NCI-H510A treated with DMSO at 0.1 percent for 48 hours (cell line): ENCODE measurements around the gene SLCO4A1.
A peak's percentile ranks its signal among the peaks of the same experiment; 100 is the strongest.
"Not testable (repeated sequence)": the region's sequence is repeated elsewhere in the genome, so short reads cannot be mapped to it uniquely, and the experiment has no call there.

ENCODE experiments used
- DNase-seq: peaks from one replicate; lab custom pipeline; 2025; lab: John Stamatoyannopoulos, UW

Gene SLCO4A1

DNA sequence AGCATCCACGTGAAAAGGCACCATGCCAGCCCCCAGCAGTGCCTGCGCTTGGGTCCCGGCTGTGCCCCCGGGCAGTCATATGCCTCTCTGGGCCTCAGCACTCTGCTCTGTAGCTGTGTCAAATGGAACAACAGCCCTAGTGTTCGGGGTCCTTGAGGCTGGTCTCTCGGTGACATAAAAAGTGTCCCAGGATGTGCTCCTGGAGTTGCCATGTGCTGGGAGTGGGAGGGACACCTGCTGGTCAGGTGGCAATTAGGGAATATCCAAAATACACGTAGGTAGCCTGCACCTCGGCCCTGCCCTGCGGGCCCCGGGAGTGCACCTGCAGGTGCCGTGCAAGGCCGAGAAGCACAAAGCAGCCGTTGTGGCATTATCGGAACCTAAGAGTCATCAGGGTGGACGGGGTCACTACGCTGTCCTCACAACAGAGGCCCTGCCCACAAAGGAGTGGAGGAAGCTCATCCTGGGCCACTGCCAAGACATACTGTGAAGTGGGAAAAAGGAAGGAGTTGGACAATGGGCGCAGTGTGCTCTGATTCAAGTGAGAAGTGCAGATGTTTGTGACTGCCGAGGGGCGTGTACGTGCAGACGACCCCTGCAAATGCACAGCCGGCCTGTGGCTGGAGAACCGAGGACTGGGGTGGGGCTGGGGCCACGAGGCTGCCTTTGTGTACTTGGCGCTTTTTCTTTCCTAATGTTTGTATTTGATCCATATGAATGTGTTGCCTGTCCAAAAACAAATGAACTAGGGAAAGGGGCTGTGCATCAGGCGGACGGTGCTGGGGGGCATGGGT is 24.6 kb downstream of the SLCO4A1 start:
- DNase-seq, result no peak

DNA sequence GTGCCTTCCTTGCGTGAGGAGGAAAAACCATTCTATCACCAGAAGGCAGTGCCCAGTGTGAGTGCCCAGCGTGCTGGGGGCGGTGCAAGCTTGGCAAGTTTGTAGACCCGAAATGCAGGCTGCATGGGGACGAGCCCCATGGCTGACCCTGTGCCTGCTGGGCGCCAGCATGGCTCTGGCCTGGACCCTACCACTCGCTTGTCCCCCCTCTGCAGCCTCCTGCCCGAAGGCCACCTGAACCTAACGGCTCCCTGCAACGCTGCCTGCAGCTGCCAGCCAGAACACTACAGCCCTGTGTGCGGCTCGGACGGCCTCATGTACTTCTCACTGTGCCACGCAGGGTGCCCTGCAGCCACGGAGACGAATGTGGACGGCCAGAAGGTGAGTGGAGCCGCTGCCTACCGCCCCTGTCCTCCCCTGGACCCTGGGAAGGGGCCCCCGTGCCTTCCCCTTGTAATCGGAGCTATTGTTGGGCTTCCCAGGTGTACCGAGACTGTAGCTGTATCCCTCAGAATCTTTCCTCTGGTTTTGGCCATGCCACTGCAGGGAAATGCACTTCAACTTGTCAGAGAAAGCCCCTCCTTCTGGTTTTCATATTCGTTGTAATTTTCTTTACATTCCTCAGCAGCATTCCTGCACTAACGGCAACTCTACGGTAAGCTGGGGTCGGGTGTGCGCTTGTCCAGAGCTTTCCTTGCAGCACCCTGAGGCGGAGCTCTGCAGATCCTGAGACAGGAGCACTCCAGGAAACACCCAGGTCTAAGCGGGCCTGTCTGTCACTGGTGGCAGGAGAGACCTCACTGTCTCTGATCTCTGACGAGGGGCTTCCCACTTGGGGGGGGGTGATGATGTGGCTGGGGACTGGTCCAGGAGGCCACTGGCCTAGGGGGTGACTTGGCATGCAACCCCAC is 25.5 kb downstream of the SLCO4A1 start:
- DNase-seq, result no peak

DNA sequence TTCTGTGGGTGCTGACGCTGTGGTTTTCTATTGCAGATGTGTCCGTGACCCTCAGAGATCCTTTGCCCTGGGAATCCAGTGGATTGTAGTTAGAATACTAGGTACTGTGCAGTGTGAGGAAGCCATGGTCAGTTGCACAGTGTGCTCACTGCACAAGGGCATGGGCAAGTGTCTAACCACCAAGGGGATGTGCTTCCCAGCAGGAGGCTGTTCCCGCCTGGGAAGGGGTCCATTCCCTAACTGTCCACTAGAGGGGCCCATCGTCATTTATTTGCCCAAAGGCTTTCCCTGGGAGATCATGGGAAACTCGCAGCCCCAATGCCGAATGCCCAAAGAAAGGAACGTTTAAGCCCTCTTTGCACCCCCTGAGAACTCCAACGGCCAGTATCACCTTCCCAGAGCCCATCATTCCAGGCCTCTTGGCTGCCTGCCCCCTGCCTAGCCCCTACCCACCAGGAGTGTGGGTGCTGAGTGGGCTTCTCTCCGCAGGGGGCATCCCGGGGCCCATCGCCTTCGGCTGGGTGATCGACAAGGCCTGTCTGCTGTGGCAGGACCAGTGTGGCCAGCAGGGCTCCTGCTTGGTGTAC is 26.2 kb downstream of the SLCO4A1 start:
- peak; percentile 30 for DNase-seq

DNA sequence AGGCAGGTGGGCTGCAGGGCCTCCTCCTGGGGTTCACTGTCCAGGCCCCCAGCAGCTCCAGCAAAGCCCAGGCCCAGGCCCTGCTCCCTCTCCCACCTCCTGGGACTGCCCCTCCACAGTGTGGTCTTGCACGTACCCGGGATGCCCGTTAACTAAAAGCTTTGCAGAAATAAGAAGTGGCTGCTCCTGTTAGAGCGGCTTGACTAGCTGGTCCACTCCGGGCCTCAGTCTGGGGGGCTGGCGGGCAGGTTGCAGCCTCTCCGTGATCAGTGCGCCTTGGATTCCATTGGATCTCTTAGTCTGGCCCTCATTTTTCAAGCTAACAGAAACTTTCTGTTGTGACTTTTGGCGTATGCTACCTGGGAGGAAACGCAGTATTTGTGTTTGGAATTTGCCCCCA is 26.9 kb downstream of the SLCO4A1 start:
- no peak for DNase-seq

DNA sequence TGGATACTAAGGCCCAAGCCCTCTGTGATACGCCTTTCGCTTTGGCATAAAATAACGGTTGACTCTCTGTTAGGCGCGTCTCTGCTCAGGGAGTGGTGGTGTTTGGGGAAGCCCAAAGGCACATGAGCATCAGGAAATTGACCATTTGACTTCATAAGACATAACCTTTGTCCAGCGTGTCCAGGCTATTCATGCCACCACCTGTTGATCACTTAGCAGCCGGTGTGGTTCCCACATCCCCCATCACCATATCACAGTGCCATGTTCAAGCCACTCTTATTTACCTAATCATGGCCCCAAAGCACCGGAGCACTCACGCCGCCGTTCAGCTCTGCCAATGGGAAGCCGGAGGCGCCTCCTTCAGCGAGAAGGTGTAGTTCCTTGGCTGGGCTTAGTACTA is 27.9 kb downstream of the SLCO4A1 start:
- no peak for DNase-seq

DNA sequence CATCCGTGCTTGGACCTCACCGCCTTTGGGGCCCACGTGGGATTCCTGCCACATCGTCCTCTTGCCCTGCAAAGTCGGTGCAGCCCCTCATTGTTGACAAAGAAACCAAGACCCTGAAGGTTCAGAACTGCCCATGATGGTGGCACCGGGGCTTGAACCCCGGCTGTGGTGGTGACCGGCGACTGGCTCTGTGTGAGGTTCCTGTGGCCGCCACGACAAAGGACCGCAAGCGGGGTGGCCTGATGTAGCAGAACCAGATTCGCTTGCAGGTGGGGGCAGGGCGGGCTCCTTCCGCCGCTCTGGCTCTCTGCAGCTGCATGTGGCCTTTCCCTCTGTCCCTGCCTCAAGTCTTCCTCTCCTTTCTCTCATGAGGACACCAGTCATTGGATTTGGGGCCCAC is 28.7 kb downstream of the SLCO4A1 start:
- DNase-seq, result no peak

DNA sequence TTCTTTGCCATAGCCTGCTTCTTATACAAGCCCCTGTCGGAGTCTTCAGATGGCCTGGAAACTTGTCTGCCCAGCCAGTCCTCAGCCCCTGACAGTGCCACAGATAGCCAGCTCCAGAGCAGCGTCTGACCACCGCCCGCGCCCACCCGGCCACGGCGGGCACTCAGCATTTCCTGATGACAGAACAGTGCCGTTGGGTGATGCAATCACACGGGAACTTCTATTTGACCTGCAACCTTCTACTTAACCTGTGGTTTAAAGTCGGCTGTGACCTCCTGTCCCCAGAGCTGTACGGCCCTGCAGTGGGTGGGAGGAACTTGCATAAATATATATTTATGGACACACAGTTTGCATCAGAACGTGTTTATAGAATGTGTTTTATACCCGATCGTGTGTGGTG is 29.5 kb downstream of the SLCO4A1 start:
- no peak for DNase-seq

DNA sequence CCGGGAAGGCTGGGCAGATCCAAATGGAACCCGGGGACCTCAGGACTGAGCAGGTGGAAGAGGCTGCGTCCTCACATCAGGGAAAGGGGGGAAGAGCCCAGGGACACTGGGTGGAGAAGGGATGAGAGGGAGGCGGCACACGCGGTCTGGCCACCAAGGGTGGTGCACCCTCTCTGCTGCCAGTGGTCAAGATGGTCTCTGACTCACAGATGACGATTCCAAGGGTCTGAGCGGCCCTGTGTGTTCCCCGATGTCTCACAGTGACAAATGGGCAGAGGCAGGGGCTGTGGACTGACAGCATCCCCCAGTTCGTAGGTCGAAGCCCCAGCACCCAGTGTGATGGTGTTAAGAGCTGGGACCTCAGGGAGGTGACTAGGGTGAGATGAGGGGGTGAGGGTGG is 32.1 kb downstream of the SLCO4A1 start:
- no peak for DNase-seq

DNA sequence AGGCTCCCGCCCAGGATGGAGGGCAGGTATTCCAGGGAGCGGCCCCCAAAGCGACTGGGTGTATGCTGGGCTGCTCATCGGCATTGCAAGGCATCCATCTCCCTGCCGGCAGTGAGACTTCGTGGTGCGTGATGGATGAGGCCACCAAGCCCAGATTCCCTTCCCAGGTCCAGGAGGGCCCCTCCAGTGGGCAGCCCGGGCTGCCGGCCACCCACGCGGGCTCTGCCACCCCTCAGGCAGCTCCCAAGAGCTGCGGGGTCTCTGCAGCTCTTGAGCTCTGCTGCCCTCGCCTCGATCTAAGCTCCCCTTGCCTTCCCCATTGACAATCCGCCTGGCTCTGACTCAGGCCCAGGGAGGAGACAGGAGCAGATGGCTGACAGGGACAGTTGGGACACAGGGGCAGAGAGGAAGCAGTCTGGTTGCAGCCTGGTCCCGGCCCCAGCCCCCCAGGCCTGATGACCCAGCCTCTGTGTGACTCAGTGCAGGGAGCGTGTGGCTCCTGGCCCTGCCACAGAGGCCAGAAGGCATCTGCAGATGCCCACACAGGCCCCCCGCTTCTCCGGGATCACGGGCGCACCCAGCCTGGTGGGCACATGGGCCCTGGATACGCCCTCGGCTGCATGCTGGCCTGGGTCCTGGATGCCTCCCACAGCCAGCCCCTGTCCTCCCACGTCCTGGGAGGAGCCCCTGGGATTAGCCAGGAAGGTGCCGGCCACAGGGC is 33.0 kb downstream of the SLCO4A1 start:
- DNase-seq, result no peak

DNA sequence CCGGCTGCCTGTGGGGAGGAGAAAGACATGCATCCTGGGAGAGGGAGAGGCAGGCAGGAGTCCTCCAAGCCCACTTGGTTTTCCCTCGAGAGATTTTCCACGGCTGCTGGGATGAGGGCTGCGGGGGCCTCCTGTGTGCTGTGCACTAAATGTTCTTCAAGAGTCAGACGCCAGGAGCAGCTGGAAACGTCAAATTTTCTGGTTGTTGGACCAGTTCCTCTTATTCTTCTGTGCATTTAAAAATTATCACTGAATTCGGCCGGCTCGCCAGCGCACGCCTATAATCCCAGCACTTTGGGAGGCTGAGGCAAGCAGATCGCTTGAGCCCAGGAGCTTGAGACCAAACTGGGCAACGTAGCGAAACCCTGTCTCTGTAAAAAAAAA is 33.6 kb downstream of the SLCO4A1 start:
- DNase-seq, result no peak

DNA sequence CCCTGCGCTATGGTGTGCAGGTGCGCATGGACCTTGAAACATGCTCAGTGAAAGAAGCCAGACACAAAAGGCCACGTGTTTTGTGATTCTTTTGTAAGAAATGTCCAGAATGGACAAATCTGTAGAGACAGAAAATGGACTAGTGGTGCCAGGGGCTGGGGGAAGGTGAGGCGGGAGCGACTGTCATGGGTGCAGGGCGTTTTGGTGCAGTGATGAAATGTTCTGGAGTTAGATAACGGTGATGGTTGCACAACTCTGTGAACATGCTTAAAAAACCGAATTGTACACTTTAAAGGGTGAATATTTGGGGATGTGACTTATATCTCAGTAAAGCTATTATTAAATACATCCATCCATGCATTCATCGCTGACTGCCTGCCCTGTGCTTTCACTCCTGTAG is 34.7 kb downstream of the SLCO4A1 start:
- DNase-seq, result no peak

DNA sequence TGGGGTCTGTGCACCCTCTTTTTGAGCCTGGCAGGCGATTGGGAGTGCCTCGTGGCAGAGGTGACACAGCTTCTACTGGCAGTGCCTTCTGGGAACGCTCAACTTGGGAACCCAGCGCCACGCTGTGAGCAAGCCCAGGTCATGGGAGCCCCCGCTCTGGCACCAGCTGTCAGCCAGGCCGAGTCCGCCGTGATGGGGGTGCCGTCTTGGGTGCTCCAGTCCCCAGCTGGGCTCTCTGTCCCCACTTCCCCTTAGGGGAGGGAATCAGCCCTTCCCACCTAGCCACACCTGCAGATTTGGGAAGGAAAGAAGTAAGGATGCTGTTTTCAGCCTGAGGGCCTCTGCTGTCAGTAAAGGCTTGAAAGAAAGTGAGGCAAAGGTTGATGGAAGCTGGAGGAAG is 35.4 kb downstream of the SLCO4A1 start:
- DNase-seq, result no peak

DNA sequence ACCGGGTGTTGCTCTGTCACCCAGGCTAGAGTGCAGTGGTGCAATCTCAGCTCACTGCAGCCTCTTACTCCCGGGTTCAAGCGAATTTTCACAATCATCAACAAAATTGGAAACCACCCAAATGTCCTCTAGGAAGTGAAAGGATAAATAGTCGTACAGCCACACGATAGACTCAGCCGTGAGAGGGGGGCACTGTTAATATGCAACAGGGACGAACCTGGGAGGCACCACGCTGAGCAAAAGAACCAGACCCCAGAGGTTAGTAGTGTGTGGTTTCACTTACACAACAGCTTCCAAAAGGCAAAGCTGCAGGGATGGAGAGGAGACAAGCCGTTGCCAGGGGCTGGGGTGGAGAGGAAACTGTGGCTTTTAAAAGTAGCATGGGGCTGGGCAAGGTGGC is 36.2 kb downstream of the SLCO4A1 start:
- no peak for DNase-seq

DNA sequence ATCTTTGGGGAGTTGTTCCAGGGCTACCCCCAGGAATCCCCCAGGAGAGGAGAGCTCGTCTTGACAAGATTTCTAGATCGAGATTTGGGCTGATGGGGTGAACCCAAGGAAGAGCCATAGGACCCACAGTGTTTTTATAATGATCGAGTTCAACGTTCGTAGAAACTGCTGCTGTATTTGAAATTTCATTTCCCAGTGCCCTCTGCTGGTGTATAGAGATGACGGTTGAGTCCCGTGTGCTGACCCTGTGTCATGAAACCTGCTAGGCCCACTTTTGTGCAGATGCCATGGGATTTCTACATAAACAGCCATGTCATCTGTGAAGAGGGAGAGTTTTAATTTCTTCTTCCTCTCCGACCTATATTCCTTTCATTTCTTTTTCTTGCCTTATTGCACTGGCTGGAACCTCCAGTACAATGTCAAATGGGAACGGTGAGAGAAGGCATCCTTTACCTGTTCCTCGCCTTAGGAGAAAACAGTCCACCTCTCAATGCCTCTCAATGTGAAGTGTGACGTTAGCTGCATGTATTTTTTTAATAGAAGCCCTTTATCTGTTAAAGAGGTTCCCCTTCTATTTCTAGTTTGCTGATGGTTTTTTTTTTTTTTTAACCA is 37.8 kb downstream of the SLCO4A1 start:
- no peak for DNase-seq

DNA sequence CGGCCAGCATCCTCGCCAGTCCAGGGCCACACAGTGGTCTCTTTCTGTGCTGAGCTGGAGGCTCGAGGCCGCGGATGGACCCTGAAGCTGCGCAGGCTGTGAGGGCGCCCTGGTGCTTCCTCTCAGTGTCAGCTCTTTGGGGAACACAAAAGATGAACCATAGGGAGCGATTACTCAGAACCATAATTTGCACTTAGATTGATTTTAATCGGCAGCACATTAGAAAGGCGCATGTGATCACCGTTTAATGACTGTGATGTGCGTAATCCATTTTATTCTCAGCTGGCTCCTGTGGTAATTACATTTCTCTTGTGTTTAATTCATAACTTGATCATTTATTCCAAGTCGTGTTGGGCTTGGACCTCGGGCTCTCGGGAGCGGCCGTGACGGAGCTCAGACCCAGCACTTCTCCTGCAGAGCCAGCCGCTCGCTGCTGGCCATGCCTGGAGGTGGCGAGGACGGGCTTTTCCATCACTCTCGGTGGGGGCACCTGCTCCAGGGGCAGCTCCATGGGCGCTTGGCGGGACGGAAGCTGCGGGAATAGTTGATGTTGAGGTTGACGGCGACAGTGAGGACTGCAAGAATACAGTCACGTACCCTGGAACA is 40.7 kb downstream of the SLCO4A1 start:
- DNase-seq, result no peak

DNA sequence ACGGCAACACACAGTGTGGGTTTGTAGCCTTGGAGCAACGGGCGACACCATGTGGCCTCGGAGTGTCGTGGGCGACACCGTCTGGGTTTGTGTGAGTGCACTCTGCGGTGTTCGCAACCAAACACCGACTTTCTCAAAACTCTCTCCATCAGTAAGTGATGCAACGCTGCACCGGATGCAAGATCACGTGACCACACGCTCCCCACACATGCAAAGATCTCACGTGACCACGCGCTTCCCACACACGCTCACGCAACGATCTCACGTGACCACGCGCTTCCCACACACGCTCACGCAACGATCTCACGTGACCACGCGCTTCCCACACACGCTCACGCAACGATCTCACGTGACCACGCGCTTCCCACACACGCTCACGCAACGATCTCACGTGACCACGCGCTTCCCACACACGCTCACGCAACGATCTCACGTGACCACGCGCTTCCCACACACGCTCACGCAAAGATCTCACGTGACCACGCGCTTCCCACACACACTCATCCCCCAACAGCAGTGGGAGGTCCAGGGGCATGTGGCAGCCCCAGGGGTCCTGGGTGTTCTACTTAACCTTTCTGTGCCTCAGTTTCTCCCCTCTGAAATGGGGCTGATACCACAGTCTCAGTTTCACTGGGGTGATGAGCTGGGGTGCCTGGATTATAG is 41.5 kb downstream of the SLCO4A1 start:
- not testable (repeated sequence) for DNase-seq

DNA sequence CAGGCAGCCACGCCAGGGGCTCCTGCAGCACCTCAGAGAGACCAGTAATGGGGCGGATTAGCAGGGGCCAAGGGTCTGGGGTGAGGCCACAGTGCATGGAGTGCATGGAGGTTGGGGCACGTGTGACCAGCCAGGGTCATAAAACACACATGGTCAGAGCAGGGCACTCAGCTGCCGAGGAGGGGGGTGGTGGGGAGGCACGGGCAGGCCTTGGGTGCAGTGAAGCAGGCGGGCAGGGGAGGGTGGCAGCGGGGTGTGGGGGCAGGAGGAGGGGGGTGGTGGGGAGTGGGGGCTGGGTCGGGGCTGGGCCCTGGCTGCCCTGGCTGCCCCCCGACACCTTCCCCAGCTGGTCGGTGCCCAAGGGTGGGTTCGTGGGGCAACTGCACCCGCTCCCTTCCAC is 42.7 kb downstream of the SLCO4A1 start:
- DNase-seq, result no peak

DNA sequence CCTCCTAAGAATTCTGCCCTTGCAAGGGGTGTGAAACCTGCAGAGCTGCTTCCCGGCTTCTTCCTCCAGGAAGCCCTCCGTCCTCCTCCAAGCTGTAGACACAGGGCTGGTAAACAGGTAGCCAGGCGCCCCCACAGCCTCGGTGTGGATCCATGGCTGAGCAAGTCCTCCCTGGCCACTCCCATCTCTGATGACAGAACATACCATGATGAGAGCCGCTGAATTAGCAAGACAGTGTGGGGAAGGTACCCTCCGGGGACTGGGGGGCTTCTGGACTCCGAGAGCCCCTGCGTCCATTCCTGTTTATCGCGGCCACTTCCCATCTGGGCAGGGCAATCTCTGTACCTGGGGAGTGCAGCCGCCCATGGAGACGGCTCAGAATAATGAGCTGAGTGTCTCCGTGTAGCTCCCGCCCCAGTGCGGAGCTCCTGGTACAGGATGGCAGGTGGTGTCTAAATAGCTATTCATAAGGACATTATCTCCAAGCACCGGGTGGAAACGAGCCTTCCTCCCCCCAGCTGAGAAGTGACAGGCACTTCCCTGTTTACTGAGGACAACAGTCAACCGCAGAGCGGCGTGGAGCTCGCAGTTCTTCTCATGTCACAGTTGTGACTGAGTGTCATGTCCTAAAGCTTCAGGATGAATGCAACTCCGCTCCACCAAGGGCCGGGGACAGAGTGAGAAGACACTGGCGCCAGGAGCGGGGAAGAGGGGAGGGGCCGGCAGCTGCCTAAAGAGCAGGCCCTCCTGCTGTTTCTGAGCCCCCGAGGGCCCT is 43.7 kb downstream of the SLCO4A1 start:
- DNase-seq, result no peak

DNA sequence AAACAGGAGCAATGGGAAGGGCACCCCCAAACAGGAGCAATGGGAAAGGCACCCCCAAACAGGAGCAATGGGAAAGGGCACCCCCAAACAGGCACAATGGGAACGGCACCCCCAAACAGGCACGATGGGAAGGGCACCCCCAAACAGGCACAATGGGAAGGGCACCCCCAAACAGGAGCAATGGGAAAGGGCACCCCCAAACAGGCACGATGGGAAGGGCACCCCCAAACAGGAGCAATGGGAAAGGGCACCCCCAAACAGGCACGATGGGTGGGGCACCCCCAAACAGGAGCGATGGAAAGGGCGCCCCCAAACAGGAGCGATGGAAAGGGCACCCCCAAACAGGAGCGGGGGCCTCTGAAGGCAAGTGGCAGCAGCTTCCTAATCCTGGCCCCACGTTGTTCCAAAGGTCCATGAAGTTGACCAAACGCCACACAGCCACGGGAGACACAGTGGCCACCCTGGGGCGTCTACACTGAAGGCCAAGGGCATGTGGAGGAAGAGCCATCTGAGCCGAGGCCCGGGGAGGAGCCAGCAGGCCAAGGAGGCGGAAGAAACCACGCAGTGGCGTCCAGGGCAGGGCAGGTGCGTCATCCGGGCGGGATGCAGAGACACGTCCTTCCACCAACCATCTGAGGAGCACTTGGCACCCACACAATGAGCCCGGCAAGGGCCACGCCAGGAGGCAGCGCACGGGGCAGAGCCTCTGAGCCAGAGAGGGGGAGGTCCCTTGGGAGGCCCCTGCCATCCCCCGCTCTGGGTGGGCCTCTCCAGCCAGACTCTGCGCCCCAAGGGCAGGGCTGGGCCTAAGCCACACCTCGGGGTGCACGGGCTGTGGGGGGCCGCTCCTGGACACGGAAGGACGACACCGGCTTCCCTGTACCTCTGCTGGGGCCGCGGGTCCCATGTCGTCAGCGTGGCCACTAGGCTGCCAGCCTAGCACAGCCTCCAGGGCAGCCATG is 44.8 kb downstream of the SLCO4A1 start:
- DNase-seq, result no peak
